GM03348 (cell line): ENCODE results near the gene RUNX2.

Source experiments
- DNase-seq: peaks from one replicate; pipeline ENCODE4 v3.0.0; 2012; ENCODE audit warnings: low spot score

RUNX2 gene

GRCh38 chr6:45487645-45488044, 159.5 kb downstream of the RUNX2 start:
- no peak for DNase-seq

GRCh38 chr6:45488269-45488668, 160.1 kb downstream of the RUNX2 start:
- no peak for DNase-seq

GRCh38 chr6:45488889-45489288, 160.8 kb downstream of the RUNX2 start:
- no peak for DNase-seq

GRCh38 chr6:45491048-45491735, 163.1 kb downstream of the RUNX2 start:
- no peak for DNase-seq

- DNase-seq = no peak
These were observed 163.7 kb downstream of the RUNX2 start for GRCh38 chr6:45491874-45492273.

- no peak for DNase-seq
These were observed 165.6 kb downstream of the RUNX2 start for GRCh38 chr6:45493761-45494160.

- DNase-seq = no peak
These were observed 166.4 kb downstream of the RUNX2 start for GRCh38 chr6:45494416-45495135.

GRCh38 chr6:45495429-45496084, 167.4 kb downstream of the RUNX2 start:
- DNase-seq = no peak

- DNase-seq = no peak
These were observed 167.9 kb downstream of the RUNX2 start for GRCh38 chr6:45496085-45496433.

GRCh38 chr6:45498591-45498990, 170.5 kb downstream of the RUNX2 start:
- DNase-seq = no peak

GRCh38 chr6:45500924-45501816, 173.0 kb downstream of the RUNX2 start:
- DNase-seq = no peak

GRCh38 chr6:45502456-45502855, 174.3 kb downstream of the RUNX2 start:
- no peak for DNase-seq

- DNase-seq = peak; percentile 30
These were observed 176.8 kb downstream of the RUNX2 start for GRCh38 chr6:45504947-45505346.

GRCh38 chr6:45505470-45505869, 177.3 kb downstream of the RUNX2 start:
- DNase-seq = no peak

- DNase-seq = no peak
These were observed 179.1 kb downstream of the RUNX2 start for GRCh38 chr6:45507186-45507585.

- no peak for DNase-seq
These were observed 181.3 kb downstream of the RUNX2 start for GRCh38 chr6:45509426-45509825.

- no peak for DNase-seq
These were observed 184.6 kb downstream of the RUNX2 start for GRCh38 chr6:45512717-45513116.

- no peak for DNase-seq
These were observed 185.1 kb downstream of the RUNX2 start for GRCh38 chr6:45513213-45513618.

GRCh38 chr6:45513843-45514242, 185.7 kb downstream of the RUNX2 start:
- no peak for DNase-seq

- no peak for DNase-seq
These were observed 186.5 kb downstream of the RUNX2 start for GRCh38 chr6:45514454-45515230.

GRCh38 chr6:45518013-45518720, 190.0 kb downstream of the RUNX2 start:
- no peak for DNase-seq
